Measurements from ENCODE around the gene SAMD14.

Gene SAMD14

DNA sequence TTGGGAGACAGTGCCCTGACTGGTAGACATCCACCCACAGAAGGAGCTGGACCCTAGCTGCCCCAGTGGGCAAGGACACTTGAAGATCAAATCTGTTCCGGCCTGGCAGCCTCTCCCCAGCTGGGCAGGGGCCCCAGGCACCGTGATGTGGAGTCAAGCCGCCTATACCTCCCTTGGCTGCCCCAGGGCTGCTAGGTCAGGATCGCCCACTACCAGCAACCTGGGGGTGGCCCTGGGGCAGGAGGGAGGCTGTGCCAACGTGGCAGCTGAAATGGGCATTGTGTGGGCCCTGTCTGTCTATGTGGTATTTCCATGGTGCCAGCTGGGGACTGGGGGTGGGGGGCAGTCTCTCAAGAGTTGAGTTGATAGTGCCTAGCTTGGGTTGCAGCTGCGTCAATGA lies 33.9 kb downstream of the SAMD14 start:
- no peak for DNase-seq (ENCODE audit: low read depth)

- no peak for DNase-seq (ENCODE audit: low read depth)
Measured at GRCh38 chr17:50095626-50096037, 34.3 kb downstream of the SAMD14 start.

GRCh38 chr17:50094753-50095619 lies 35.0 kb downstream of the SAMD14 start, which contains the start of gene PDK2:
Gene PDK2 (plus strand): TSS chr17:50095351. CDS start chr17:50095436, 85 bp downstream.
- DNase-seq (ENCODE audit: low read depth) = peak; percentile 94

- DNase-seq (ENCODE audit: low read depth) = peak; percentile 86
Measured at GRCh38 chr17:50094243-50094752, 35.7 kb downstream of the SAMD14 start.

DNA sequence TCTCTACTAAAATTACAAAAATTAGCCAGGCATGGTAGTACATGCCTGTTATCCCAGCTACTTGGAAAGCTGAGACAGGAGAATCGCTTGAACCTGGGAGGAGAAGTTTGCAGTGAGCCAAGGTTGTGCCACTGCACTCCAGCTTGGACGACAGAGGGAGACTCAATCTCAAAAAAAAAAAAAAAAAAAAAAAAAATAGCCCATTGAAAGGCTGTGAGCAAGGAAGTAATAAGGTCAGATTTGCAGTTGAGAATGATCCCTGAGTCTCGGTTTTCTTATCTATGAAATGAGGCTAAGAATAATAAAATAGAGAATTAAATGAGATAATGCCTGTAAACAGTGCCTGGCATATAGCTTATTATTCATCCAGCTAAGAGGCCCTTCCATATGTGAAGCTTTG lies 36.2 kb downstream of the SAMD14 start:
- no peak for DNase-seq (ENCODE audit: low read depth)

GRCh38 chr17:50093246-50093645 lies 36.7 kb downstream of the SAMD14 start:
- no peak for DNase-seq (ENCODE audit: low read depth)

DNA sequence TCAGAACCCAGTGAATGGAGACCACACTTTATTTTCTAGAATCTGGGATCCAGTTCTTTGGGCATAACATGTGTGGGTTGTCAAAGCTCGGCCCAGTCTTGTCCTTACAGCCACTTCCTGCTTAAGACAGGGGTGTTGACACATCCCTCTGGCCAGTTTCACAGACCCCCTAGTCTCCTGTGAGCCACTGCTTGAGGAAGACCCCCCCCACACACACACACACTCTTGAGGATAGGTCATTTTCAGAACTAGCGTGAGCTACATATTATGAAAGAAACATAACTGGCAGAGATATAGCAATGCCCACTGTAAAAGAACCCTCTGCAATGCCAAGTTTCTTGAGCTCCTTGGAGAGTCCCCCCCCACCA lies 38.1 kb downstream of the SAMD14 start:
- no peak for DNase-seq (ENCODE audit: low read depth)

DNA sequence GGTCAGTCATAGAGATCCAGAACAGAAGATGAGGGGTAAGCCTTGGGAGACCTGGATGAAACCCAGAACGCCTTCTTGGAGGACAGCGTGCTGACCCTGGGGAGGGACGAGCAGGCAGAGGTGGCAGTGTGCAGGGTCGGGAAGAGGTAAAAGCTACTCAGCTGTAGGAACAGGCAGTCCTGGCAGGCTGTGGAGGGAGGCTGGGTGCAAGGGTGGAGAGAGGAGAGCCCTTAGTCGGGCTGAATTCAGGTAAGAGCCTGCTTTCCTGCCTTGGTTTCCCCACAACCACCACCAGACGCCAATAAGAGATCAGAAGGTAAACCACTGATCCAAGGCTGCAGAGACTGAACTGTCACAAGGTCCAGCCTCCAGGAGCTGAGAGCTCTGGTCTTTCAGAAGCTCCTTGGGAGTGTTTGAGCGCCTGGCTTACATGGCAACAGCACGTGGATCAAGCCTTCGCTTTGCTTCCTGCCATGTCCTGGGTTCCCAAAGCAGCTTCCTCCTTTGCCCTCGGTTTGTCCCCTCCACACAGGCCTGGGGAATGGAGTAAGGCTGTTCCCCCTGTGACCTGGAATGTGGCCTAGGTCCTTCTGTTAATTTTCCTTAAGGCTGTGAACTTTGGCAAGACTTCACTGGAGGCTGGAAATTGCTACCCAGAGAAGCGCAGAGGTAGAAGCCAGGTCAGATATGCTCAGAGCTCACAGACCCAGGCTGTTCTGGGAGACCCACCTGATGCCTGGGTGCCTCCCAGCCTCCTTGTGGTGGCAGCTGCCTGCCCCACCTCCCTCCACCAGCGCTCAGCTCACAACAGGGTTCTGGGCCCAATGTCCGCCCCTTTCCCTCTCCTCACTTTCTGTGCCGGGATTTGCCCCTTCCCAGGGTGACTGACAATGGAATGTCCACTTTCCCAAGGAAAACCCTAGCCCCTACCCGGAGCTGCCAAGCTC lies 38.7 kb downstream of the SAMD14 start:
- no peak for DNase-seq (ENCODE audit: low read depth)

DNA sequence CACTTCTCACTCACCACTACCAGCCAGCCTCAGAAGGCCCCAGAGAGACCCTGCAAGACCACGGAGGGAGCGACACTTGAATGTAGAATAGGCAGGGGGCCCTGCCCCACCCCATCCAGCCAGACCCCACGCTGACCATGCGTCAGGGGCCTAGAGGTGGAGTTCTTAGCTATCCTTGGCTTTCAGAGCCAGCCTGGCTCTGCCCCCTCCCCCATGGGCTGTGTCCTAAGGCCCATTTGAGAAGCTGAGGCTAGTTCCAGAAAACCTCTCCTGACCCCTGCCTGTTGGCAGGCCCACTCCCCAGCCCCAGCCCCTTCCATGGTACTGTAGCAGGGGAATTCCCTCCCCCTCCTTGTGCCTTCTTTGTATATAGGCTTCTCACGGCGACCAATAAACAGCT lies 39.9 kb downstream of the SAMD14 start:
- DNase-seq (ENCODE audit: low read depth) = no peak

- DNase-seq (ENCODE audit: low read depth) = no peak
Measured at GRCh38 chr17:50088952-50089825, 40.8 kb downstream of the SAMD14 start.

DNA sequence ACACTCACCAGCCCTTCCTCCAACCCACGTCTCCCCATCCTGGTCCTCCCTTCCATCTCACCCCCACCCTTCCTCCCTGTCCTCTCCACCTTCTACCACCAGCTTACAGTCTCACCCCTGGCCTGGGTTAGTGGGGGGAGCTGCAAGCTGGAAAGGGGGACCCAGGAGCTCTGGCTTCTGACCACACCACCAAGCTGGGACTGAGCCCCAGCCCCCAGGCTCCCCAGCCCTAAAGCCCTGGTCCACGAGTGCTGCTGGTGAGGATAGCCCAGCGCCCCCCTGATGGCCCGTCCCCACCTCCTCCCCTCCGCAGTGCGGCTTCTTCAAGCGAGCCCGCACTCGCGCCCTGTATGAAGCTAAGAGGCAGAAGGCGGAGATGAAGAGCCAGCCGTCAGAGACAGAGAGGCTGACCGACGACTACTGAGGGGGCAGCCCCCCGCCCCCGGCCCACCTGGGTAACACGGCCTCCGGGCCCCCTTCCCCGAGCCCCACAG lies 42.0 kb downstream of the SAMD14 start:
- no peak for DNase-seq (ENCODE audit: low read depth)

- peak; percentile 58 for DNase-seq (ENCODE audit: low read depth)
Measured at GRCh38 chr17:50087246-50087911, 42.6 kb downstream of the SAMD14 start.

- DNase-seq (ENCODE audit: low read depth) = no peak
Measured at GRCh38 chr17:50081757-50082156, 48.2 kb downstream of the SAMD14 start.

DNA sequence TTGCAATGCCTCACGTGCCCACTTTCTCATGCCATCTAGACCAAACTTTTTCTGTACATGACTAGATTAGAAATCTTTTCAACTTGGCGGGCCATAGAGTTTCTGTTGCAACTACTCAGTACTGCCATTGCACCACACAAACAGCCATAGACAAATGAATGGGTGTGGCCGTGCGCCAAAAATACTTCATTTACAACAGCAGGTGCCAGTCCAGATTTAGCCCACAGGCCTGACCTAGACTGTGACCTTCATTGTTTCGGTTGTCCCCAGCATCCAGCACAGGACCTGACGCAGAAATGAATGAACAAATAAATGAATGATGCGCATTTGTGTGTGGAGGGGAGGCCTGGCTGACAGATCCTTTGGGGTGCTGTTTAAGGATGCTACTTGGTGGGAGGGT lies 49.1 kb downstream of the SAMD14 start:
- no peak for DNase-seq (ENCODE audit: low read depth)

- no peak for DNase-seq (ENCODE audit: low read depth)
Measured at GRCh38 chr17:50080096-50080480, 49.9 kb downstream of the SAMD14 start.

- DNase-seq (ENCODE audit: low read depth) = no peak
Measured at GRCh38 chr17:50079334-50080095, 50.4 kb downstream of the SAMD14 start.

GRCh38 chr17:50078430-50078829 lies 51.5 kb downstream of the SAMD14 start:
- DNase-seq (ENCODE audit: low read depth) = no peak

DNA sequence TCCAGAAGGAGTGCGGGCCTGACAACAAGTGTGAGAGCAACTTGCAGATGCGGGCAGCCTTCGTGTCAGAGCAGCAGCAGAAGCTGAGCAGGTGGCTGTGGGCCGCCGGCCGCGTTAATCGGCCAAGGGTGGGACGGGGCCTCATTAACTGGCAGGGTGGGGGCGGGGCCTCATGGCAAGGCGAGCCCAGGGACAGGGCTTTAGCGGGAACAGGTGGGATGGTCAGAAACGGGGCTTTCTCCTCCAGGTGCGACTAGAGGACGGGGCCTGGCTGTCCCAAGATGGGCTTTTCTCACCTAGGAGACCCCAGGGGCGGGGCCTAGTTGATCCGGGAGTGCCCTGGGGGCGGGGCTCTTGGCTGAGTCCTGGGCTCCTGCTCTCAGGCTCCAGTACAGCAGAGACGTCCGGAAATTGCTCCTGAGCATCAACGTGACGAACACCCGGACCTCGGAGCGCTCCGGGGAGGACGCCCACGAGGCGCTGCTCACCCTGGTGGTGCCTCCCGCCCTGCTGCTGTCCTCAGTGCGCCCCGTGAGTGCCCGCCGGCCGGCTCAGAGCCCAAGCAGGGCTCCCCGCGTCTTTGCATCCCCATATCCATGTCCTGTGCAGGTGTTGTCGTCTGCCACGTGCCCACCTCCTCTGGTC lies 53.2 kb downstream of the SAMD14 start:
- DNase-seq (ENCODE audit: low read depth) = no peak

DNA sequence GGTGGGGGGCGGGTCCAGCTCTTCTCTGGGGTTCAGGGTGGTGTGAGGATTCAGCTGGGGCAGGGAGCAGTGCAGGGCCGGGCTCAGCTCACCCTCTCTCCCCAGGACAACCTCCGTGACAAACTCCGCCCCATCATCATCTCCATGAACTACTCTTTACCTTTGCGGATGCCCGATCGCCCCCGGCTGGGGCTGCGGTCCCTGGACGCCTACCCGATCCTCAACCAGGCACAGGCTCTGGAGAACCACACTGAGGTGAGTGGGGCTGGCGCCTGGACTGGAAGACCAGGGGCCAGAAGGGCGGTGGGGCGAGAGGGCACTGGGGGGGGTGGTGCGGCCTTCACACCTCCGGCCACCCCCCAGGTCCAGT lies 53.8 kb downstream of the SAMD14 start:
- no peak for DNase-seq (ENCODE audit: low read depth)
